G401 (cell line): ENCODE results near the gene SUSD1. TPM values are rescaled to one million over a fixed set of nuclear protein-coding genes. Genes with fewer than 3 reads are reported as not detected.
"Not testable (repeated sequence)": the region's sequence is repeated elsewhere in the genome, so short reads cannot be mapped to it uniquely, and the experiment has no call there.

ENCODE experiments used
- DNase-seq: peaks from one replicate; pipeline ENCODE4 v3.0.0-alpha.2; 2015; ENCODE audit warnings: low spot score
- in situ Hi-C: cut with HindIII; loops from 2 replicates; pipeline ENCODE4 v1.10.0; 2016; ENCODE audit warnings: low sequenced_read_pairs, mixed read lengths
- total RNA-seq: library from RNA; depleted of rRNA; stranded (reverse); fragments of >200 nt; shearing (Covaris generic); gene quantifications from 2 replicates; pipeline ENCODE4 v1.2.3, GENCODE V29; 2014

Gene SUSD1
- total RNA-seq, 1 experiment from 2014 or later, result 5.2 TPM

DNA sequence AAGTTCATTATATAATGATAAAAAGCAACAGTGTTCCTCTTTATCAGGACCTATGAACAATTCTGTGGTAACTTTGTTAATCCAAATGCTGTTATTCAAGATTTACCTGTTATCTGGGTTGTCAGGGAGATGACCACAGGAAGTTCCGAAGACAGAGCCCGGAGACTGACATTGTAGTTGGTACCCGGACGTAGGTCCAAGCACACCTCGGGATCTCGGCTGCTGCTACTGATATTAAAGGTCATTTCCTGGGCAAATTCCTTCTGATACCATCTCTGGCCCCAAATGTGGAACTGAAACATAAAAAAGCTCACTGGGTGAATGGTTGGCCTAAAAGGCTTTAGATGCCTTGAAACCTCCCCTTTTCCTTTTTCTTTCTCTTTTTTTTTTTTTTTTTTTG lies 96.7 kb downstream of the SUSD1 start:
- DNase-seq, result no peak
- in situ Hi-C loops, result no loop called here

DNA sequence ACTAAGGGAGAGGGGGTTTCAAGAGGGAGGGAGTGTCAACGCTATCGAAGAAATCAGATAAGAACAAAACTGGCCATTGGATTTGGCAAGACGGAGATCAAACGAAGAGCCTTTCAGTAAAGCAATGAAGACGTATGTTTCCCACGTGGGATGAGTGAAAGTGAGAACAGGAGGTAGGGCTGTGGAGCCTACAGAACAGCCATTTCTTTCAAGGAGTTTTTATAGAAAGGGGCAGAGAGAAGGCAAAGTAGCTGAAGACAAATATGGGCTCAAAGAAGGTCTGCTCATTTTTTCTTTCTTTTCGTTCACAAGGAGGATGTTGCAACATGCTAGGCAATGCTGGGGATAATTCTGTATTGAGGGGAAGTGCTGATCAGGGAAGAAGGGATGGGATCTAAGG lies 98.3 kb downstream of the SUSD1 start:
- in situ Hi-C loops, result no loop called here

DNA sequence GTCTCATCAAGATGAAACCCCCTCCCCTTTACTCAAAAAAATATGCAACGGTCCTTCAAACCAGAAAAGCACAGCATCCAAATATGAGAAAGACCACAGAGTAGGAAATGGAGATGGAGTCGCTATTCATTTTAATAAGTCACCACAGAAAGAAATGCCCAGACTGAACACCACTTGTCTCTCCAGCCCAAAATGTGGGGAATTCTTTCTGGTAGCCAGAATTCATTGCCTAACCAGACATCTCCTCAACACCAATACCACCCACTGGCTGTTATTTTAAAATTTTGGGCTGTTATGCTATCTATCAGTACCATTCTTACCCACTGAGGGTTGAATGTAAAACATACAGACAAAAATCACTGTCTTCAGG lies 100.1 kb downstream of the SUSD1 start:
- in situ Hi-C loops, result no loop called here

More for the DNA sequence above, 98.3 kb downstream of the SUSD1 start:
- no peak for DNase-seq

DNA sequence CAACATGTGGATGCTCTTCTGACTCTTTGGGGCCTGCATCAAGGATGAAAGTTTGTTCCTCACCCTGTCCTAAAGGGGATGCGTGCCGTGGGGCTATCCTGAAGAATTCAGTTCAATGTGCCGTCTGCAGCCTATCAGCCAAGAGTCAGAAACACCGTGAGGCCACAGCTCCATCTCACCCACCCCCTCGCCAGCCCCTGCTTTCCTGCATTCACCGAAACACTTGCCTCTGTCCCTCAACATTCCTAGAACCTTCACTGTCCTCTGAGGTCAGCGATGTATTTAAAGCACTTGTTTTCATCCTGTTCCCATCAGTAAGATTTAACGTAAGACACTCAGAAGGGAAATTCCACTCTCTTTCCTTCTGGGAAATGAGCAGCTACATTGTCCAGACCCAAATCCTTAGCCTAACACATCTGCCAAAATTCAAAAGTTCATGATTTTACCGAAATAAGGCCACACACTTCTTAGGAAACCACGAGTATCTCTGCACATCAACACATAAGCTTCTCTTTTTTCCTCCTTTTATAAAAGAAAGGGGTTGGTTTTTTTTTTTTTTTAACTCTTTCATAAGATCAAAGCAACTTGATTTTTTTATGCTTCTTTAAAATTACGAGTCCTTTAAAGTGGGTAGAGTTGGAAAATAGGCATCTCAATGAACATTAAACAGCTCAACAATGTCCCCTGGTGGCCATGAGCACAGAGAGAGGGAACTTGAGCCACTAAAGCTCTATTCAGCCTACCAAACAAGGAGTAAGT lies 100.7 kb downstream of the SUSD1 start:
- peak; percentile 77 for DNase-seq
- in situ Hi-C loops, result no loop called here

More for the DNA sequence above, 100.1 kb downstream of the SUSD1 start:
- DNase-seq, result no peak

DNA sequence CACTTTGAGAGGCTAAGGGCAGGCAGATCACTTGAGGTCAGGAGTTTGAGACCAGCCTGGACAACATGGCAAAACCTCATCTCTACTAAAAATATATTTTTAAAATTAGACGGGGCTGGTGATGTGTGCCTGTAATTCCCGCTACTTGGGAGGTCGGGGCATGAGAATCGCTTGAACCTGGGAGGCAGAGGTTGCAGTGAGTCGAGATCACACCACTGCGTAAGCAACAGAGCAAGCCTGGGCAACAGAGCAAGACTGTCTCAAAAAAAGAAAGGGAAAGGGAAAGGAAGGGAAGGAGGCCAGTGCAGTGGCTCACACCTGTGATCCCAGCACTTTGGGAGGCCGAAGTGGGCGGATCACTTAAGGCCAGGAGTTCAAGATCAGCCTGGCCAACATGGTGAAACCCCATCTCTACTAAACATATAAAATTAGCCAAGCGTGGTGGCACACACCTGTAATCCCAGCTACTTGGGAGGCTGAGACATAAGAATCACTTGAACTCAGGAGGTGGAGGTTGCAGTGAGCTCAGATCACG lies 101.4 kb downstream of the SUSD1 start:
- DNase-seq, in situ Hi-C loops: not testable (repeated sequence)

DNA sequence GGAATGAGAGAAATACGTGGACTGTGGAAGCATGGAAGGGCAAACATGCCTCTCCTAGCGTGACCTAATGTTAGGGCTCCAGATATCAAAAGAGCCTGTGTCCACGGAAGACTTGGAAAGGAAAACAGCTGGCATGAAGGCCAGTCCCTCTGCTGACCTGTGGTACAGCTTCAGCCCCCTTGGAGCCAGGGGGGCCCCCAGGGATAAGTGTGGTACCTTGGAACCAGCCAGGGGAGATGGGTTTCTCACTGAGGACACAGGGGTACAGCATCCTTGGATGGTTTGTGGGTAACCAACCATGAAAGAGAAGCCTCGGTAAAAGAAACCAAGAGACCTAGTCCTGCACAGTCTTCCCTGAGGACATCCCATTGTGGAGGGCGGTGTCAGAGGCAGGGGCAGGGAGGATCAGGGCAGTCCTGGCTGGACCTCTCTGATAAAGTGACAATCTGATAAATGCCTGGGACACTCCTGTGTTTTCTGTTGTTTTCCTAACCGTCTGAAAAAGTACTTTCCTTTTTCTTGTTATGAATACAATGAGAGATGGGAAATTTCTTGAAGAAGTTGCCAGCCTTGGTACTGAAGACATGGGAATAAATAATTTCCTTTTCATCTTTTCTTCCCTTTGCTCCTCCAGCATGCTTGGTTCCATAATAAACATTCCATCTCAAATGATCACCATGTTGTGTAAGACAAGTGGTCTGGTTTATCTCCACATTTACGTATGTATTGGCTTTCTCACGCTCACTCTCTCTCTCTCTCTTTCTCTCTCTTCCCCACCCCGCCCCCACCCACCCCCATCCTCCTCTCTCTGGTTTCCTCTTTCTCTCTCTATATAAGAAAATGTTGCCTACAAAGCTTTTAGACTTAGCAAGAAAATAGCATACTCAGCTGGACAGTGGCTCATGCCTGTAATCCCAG lies 102.1 kb downstream of the SUSD1 start:
- in situ Hi-C loops, result no loop called here
- no peak for DNase-seq

DNA sequence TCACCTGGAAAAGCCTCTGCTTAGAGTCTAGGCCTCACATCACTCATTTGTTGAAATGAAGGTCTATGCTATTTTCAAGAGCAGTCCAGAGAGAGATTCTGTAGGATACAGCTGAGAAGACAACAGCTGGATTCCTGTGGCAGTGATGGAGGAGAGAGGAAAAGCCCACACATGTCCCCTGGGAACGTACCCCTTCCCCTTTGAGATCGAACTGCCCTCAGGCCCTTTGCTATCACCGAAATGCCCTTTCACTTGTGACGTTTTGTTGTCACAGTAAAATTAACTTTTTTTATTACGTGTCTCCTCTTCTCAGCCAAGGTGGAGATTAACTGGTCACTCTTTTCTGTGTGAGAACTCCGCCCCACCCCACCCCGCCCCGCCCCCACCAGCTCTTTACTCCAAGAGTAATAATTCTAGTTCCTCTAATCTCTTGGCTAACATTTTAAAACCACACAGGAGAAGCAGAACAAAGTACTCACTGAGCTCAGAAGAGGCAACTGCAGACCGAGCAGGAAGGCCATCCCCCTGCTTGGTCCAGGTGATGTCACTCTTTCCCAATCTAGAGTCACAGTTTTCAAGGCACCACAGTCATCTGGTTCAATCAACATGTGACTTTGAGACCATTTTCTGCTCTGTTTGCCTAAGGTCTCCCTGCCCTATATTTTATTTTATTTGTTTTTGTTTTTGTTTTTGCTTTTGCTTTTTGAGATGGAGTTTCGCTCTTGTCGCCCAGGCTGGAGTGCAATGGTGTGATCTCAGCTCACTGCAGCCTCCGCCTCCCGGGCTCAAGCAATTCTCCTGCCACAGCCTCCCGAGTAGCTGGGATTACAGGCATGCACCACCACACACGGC lies 105.6 kb downstream of the SUSD1 start:
- in situ Hi-C loops, result no loop called here
- DNase-seq, result peak; percentile 53

DNA sequence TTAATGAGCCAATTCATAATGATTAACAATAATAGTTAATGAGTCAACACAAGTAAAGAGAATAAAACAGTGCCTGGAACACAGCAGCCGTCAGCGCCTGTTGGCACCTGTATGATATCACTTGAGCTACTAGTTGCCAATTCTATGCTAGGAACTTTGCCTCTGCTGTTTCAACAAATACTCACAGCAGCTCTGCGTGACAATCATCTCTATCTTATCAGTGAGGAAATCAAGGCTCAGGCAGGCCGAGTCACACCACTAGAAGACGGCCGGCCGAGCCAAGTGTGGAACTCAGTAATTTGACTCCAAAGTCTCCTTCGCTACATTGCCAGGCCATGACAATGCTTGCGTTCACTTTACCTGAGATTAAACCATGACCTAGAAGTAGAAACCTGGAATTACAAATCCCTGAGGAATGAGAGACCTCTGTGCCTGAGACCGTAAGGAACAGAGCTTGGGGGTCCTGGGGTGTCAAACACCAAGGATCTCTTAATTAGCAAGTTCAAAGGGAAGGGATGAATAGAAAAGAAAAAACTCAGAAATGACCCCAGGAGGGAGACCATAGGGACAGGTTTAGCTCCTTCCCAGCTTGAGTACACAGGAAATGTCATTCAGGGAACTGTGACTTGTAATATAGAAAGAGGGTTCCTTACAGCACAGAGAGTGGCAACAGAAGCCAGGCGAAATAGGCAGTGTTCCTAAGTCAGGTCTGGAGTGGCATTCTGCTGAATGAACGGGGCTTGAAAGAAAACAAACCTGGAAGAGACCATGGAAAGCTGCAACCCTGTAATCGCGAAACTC lies 109.1 kb downstream of the SUSD1 start:
- in situ Hi-C loops, result no loop called here
- DNase-seq, result peak; percentile 67

DNA sequence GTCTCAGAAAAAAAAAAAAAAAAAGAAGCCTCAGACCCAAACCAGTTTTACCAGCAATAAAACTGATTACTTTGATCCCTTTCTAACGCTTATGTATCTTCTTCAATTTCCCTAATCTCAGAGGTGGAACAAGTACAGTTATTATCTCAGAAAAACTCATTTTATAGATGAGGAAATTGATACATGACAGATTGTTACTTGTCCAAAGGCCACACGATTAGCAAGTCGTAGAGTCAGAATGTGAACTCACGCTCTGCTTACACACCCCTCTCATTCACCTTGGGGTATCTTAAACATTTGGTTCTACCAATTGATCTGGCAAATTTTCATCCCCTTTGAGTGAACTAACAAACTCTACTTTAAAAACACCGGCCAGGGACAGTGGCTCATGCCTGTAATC lies 110.2 kb downstream of the SUSD1 start:
- DNase-seq, result no peak
- in situ Hi-C loops, result no loop called here

DNA sequence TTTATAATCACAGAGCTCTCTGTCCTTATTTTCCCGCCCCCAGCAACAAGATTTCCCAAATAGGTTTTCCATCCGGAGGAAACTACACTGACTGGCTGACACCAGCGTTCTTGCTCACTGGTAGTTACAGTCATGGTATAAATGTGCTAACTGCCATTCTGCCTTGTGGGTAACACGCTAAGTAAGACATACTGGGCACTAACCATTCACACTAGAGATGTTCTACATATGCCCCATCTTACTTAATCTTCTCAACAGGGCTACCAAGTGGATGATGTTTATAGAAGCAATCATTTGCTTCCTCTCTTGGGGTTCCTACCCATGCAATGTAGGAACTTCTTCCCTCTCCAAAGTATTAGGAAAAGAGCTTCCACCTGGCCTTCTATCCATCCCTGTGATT lies 111.5 kb downstream of the SUSD1 start:
- DNase-seq, result no peak
- in situ Hi-C loops, result no loop called here

DNA sequence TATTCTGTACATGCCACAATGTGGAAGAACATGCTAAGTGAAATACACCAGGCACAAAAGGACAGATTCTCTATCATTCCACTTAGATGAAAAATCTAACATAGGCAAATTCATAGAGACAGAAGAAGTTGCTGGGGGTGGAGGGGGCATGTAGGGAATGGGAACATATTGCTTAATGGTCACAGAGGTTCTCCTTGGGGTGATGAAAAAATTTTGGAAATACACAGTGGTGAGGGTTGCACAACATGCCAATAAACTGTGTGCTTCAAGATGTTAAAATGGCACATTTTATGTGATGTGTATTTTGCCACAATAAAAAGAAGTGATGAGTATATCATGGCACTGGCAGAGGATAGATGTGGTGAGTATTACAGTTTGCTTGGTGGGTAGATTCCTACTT lies 111.9 kb downstream of the SUSD1 start:
- DNase-seq, result no peak
- in situ Hi-C loops, result no loop called here

DNA sequence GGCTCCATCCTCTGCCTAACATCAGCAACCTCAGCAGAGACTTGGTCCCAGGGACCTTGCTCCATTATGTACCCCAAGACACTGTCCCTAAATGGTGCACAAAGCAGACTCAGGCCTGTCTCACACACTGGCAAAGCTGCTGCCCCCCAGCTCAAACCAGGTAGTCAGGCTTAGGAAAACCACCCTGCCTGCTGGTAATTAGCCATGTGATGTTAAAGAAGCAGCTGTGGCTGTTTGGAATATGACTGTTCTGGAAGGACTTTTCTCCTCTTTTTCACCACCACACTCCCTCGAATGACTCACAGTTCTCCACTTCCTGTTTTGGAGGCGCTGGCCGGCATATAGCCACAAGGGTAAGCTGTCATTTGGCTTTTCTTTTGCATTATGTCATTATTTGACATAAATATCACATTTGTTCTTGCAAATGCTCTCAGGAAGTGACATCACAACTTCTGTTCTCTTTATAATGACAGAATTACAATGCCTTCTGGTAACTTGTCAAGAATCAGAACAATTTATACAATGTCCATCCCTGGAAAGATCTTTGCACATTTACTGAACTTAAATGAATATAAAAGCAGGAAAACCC lies 113.9 kb downstream of the SUSD1 start:
- in situ Hi-C loops, result no loop called here
- peak; percentile 38 for DNase-seq

DNA sequence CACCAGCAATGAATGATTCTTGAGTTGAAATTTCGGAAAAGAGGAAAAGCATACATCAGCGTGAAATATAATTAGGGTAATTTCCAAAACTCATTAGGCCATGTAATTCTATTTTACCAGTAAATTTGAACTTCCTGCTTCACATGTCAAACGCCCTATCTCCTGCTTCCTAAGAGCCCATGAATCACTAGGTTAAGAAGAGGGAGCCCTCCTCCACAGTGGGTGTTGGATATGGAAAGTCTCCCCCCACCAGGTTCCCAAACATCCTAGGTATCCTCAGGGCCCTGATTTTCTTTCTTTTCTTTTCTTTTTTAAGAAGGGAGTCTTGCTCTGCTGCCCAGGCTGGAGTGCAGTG lies 115.2 kb downstream of the SUSD1 start:
- DNase-seq, result no peak
- in situ Hi-C loops, result no loop called here

DNA sequence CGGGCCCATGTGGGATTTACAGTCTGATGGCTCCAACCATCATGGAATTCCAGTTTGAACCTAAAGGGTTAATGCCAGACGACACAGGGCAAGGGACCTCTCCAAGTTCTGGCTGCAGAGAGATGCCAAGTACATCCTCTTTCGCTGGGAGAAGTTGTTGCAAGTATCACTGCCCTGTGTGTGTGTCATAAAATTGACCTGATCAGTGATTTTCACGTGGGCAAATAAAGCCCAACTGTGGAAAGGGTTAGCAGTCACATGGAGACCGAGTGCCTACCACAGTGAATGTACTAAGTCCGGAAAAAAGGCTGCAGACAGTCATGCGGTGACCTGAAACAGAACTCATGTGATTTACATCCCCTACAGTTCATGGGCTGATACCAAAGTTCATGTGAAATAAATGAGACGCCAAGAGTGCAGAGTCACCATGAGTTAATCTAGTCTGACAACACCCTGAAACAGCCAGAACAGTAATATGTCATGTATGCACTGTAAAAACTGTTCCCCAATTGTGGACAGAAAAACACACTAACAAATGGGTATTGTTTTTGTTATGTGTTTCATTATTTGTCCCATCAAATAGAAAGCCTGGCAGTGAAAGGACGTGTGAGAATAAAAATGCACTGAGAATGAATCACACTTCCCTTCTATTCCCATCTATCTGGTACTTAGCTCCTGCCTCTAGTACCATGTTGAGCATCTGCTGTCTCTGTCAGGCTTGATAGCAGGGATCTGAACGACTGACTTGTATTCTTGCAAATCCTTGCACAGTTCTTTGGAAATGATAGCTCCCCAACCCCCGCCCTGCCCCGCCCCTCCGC lies 115.7 kb downstream of the SUSD1 start:
- peak; percentile 73 for DNase-seq
- in situ Hi-C loops, result no loop called here

DNA sequence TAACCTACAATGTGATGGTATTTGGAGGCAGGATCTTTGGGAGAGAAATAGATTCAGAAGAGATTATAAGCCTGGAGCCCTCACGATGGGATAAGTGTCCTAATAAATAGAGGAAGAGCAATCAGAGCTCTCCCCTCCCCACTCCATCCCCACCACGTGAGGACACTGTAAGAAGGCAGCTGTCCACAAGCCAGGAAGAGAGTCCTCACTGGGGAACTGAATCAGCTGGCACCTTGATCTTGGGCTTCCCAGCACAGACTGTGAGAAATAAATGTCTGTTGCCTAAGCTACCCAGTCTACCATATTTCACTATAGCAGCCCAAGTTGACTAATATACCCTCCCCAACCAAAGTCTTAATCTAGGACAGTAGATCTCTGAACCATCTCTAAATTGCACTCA lies 118.1 kb downstream of the SUSD1 start:
- in situ Hi-C loops, result no loop called here
- no peak for DNase-seq

DNA sequence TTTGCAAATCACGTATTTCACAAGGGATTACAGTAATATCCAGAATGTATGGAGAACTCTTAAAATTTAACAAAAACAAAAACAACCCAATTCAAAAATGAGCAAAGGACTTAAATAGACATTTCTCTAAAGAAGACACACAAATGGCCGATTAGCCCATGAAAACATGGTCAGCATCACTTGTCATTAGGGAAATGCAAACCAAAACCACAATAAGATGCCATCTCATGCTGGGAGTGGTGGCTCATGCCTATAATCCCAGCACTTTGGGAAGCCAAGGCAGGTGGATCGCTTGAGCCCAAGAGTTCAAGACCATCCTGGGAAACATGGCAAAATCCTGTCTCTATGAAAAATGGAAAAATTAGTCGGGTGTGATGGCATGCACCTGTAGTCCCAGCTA lies 120.2 kb downstream of the SUSD1 start:
- in situ Hi-C loops, result no loop called here
- no peak for DNase-seq

DNA sequence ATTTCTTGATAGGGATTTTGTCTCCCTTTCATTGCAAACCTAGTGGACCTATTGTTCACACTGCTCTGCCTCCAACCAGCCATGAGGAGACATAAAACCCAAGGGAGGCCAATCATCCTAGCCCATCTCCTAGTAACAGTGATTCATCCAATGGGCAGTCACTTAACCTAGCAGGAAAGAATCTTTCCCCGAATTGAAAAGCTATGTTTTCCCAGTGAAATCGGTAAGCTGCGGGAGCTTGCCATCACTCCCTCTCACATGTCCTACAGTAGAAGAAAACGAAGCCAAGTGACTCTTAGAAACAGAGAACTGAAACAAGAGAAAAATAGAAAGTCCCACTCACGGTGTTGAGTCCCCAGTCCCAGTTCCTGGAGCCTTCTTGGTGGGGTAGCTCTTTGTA lies 123.3 kb downstream of the SUSD1 start:
- in situ Hi-C loops, result no loop called here
- no peak for DNase-seq
